ENCODE measurements around the gene BHLHE40.
"Not testable (repeated sequence)": the region's sequence is repeated elsewhere in the genome, so short reads cannot be mapped to it uniquely, and the experiment has no call there.

GRCh38 chr3:4971437-4971836, 7.8 kb upstream of the BHLHE40 start:
- TF ChIP-seq CTCF (conservative IDR thresholded peaks at IDR 0.05; ENCODE audit: low read depth in 2 of 2); REST (IDR thresholded peaks at IDR 0.05; ENCODE audit: unreplicated experiment); POLR2AphosphoS5 (IDR thresholded peaks at IDR 0.05; ENCODE audit: low read depth); ZNF462 (CRISPR knock-in tag; IDR thresholded peaks at IDR 0.05); EZH2 (IDR thresholded peaks at IDR 0.05; ENCODE audit: low read depth, unreplicated experiment); ETS1 (IDR thresholded peaks at IDR 0.05); JUNB (IDR thresholded peaks at IDR 0.05; ENCODE audit: unreplicated experiment); CREB1 (CRISPR knock-in tag; IDR thresholded peaks at IDR 0.05; ENCODE audit: low read depth); EZH2phosphoT487 (IDR thresholded peaks at IDR 0.05; ENCODE audit: unreplicated experiment); ZNF114 (CRISPR knock-in tag; IDR thresholded peaks at IDR 0.05); ZNF331 (CRISPR knock-in tag; IDR thresholded peaks at IDR 0.05; ENCODE audit: low read depth): not testable (repeated sequence)
